DLD1 (cell line): Measurements from ENCODE around the gene C3.
"Not testable (repeated sequence)": the region's sequence is repeated elsewhere in the genome, so short reads cannot be mapped to it uniquely, and the experiment has no call there.

Experiments
- in situ Hi-C: cut with HindIII; loops from 2 replicates; pipeline ENCODE4 v1.10.0; 2017; ENCODE audit warnings: low sequenced_read_pairs

Gene C3

DNA sequence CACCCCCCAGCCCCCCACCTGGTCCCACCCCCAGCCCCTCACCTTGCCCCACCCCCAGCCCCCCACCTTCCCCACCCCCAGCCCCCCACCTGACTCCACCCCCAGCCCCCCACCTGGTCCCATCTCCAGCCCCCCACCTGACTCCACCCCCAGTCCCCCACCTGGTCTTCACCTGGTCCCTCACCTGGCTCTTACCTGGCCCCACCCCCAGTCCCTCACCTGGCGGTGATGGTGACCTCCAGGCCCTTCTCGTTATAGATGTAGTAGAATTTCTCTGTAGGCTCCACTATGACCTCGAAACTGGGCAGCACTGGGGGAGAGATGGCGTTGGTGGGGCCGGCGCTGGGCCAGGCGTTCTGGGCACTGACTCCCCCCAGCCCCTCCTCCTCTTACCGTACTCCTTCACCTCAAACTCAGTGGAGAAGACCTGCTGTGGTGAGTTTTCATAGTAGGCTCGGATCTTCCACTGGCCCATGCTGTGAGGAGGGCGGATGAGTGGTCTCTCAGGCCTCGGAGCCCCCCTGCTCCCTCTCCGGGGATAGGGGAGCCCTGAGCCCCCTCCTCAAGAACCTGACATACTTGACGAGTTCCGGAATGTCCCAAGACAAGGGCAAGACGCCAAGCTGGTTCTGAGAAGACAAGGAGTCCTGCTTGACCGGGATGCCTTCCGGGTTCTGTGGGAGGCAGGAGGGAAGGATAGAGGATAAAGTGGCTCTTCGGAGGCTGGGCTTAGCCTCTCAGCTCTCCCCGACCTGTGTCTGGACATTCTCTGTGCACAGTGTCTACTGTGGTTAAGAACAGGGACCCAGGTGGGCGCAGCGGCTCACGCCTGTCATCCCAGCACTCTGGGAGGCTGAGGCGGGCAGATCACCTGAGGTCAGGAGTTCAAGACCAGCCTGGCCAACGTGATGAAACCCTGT is 6.4 kb downstream of the C3 start:
- in situ Hi-C loops, result no loop called here

DNA sequence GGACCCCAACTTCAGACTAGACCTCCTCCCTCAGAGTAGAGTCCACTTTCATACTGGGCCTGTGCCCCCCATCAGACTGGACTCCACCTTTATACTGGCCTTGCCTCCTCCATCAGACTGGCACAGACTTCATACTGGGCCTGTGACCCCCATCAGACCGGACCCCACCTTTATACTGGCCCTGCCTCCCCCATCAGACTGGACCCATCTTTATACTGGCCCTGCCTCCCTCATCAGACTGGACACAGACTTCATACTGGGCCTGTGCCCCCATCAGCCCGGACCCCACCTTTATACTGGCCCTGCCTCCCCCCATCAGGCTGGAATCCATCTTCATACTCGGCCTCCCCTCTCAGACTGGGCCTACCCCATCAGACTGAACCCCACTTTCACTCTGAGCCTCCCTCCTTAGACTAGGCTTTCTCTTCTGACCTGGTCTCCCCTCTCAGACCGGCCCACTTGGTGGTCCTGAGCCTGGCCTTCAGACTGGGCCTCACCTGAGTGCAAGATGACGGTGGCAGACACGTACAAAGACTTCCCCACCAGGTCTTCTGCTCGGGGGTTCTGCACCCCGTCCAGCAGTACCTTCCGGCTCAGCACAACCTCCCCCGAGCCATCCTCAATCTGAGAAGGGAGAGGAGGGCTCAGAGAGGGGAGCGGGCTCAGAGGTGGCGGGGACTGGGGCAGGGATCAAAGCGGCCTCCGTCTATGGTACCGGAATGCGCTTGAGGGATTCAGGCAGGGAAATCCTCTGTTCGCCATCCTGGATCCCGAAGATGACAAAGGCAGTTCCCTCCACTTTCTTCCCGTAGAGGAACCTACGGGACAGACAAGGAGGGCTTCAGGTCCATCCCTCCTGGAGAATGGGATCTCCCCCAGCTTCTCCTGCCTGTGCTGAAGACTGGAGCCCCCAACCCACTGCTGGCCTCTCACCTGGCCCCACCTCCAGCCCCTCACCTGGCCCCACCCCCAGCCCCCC is 7.5 kb downstream of the C3 start:
- in situ Hi-C loops, result no loop called here

DNA sequence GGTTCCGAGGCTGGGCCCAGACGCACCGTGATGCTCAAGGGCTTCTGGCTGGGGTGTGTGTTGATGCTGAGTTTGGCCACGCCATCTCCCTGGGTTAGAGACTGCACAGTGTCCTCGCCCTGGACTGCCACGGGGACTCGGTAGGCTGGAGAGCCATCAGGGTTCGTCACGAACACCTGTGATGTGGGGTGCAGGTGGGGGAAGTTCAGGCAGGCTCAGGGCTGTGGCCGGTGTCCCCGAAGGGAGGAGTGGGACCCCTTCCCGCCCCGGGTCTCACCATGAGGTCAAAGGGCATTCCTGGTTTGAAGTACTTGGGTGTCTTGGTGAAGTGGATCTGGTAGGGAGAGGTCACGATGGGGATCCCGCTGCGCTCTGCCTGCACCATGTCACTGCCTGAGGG is 8.2 kb downstream of the C3 start:
- in situ Hi-C loops, result no loop called here

DNA sequence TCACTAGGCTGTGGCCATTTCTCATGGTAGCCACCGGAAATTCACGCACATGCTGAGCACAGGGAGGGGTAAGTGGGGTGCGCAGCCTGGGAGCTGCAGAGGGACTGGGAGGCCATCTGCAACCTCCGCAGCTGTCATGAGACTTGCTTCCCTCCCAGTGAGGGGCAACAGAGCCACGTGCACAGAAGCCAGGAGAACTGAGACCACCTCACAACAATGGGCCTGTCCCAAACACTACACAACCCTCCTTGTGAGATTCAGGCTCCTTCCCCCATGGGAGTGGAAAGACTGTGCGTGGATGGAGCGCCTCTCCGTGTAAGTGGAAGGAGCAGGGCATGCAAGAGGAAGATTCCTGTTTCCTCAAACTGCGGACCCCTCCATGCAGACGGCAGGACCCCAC is 8.8 kb downstream of the C3 start:
- in situ Hi-C loops, result no loop called here

DNA sequence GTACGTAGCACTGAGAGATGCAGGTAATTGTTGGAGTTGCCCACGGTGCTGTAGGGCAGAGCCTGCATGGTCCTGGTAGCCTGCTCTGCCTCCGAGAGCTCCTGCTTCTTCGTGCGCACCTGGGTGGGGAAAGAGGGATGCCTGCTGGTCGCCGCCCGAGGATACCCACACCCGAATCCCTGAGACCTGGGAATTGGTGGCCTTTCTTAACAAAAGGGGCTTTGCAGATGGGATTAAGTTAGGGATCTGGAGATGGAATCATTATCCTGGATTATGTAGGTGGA is 9.4 kb downstream of the C3 start:
- in situ Hi-C loops, result no loop called here

DNA sequence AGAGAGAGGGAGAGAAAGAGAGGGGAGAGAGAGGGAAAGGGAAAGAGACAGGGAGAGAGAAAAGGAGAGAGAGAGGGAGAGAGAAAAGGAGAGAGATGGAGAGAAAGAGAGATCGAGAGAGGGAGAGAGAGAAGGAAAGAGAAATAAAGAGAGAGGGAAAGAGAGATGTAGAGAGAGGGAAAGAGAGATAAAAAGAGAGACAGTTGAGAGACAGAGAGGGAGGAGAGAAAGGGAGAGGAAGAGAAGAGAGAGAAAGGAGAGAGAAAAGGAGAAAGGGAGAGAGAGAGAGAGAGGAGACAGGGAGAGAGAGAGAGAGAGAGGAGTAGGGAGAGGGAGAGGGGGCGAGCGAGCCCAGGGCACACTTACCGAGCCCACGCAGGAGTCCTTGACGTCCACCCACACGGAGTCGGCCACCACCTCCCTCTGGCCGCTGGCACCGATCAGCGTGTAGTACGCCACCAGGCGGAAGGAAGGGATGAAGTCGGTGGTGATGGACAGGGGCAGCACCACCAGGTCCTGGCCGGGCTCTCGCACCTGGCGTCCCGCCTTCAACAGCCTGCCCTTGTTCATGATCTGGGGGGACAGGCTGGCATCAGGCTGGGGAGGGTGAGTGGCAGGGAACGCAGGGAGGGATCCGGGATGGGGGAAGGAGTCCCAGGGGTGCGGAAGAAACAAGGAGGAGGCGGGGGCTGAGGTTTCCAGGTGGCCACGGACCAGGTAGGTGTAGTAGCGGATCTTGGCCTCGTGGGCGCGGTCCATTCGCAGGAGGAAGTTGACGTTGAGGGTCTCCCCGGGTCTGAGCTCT is 10.0 kb downstream of the C3 start:
- in situ Hi-C loops, result no loop called here

DNA sequence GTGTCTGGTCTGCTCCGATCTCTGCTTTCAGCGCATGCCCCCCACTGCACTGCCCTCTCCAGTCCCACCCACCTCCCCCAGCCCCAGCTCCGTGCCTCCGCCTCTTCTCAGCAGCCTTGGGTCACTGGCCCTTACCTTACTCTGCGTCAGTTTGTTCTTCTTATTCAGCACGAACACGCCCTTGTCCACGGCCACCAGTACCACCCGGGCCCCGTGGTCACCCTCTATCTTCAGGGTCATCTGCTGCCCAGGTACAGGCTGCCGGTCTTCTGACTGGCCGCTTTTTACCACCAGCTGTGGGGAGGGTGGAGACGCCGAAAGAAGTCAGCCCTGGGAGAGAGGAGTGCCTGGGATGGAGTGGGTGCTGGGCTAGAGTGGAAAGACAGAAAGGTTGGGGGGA is 10.9 kb downstream of the C3 start:
- in situ Hi-C loops, result no loop called here

DNA sequence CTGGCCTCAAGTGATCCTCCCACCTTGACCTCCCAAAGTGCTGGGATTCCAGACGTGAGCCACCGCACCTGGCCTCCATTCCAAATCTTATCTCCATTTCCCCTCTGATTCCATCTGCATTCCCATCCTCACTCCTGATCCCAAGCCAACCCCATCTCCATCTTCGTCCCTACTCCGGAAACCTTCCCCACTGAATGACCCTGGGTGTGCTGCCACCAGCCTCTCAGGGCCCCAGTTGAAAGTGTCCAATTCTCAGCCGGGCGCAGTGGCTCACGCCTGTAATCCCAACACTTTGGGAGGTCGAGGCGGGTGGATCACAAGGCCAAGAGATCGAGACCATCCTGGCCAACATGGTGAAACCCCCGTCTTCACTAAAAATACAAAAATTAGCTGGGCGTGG is 11.5 kb downstream of the C3 start:
- in situ Hi-C loops, result not testable (repeated sequence)

DNA sequence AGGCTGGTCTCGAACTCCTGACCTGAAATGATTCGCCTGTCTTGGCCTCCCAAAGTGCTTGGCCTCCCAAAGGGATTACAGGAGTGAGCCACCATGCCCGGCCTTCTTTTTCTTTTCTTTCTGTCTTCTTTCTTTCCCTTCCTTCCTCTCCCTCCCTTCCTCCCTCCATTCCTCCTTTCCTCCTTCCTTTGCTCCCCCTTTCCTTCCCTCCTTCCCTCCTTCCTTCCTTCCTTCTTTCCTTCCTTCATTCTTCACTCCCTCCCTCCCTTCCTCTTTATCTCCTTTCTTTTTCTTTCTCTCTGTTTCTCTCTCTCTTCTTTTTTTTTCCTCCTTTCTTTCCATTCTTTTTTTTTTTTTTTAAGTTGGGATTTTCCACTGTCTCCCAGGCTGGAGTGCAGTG is 12.1 kb downstream of the C3 start:
- in situ Hi-C loops, result no loop called here

DNA sequence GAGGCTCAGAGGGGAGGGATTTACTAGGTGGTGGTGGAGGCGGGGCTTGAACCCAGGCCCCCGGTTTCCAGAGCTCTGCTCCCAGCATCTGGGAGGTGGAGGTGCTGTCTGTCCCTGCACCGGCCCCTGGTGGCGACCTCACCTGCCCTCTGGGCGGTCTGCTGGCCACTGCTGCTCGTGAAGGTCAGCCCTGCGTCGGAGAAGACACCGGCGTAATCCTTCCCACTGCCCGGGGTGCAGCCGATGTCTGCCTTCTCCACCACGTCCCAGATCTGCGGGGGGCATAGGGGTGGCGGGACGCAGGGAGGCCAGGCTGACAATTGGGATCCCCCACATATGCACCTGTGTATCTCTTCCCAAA is 12.8 kb downstream of the C3 start:
- in situ Hi-C loops, result no loop called here

DNA sequence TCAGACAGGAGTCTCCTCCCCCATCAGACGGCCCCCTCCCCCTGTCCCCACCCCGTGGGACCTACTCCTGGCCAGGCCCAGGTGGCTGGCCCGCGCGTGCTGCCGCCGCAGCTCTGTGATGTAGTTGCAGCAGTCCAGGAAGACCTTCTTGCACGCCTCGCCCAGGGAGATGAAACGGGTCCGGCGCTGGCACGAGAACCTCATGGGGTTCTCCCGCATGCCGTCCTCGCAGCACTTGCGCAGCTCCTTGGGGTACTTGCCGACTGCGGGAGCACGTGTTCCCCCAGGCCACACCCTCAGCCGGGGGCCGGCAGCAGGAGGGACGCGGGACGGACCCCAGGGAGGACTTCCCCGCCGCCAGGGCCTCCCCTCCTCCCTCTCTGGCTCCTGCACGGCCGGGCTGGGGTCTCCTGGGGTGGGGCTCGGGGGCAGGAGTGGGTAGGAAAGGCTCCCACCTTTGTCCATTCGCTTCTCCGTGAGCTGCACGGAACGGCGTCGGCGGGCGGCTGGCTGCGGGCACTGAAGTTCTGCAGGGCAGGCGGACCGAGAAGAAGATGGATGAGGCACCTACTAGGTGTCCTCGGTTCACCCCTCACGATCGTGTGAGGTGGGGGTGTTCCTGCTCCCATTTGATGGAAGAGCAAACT is 13.3 kb downstream of the C3 start:
- in situ Hi-C loops, result no loop called here

DNA sequence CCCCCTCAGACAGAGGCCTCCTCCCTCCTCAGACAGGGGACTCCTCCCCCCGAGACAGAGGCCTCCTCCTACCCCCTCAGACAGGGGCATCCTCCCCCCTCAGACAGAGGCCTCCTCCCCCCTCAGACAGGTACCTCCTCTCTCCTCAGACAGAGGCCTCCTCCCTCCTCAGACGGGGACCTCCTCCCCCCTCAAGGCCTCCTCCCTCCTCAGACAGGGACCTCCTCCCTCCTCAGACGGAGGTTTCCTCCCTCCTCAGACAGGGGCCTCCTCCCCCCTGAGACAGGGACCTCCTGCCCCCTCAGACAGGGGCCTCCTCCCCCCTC is 13.9 kb downstream of the C3 start:
- in situ Hi-C loops, result no loop called here

DNA sequence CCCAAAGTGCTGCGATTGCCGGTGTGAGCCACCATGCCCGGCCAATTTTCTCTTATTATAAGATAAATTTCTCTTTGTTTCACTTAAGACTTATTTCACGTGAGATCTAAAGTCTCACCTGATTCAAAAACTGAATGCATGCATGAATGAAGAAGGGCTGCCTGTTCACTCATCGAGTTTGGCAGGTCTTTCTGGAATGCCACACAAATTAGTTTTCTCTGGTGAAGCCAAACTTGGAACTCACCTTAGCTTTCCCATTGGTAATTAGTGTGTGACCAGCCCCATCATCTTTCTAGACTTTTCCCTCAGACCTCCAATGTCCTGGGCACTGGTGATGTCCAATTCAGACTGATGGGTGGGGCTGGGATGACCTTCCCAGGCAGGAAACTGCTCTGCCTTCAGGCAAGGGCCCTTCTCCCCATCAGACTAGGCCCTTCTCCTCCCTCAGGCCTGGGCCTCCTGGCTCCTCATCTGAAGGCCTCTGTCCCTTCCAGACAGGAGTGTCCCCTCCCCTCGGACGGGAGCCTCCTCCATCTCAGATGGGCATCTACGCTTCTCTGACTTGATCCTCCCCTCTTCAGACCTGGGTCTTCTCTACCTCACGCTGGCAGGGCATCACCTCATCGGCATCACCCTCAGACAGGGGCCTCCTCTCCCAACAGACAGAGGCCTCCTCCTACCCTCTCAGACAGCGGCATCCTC is 14.4 kb downstream of the C3 start:
- in situ Hi-C loops, result no loop called here

DNA sequence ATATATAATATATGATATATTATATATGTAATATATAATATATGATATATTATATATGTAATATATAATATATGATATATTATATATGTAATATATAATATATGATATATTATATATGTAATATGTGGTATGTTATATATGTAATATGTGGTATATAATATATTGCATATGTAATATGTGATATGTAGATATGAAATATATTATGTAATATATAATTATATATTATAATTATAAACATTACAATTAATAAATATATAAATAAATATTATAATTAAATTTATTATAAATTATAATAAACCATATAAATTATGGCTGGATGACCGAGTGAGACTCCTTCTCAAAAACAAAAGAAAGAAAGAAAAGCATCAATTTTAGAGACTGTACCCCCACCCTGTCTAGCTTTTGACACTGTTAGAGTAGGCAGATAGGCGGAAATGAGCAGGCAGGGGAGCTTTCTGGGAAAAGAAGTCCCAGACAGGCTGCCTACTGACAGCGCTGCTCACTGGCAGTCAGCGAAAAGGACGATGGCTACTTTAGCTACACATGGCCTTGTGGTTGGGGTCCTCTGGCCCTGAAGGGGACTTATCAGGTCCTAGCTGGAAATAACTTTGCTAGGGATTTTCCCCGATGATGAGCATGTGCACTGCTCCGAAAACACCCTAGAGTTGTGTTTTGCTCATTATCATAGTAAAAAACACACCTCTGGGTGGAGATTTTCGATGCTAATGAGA is 19.7 kb downstream of the C3 start:
- in situ Hi-C loops, result no loop called here

DNA sequence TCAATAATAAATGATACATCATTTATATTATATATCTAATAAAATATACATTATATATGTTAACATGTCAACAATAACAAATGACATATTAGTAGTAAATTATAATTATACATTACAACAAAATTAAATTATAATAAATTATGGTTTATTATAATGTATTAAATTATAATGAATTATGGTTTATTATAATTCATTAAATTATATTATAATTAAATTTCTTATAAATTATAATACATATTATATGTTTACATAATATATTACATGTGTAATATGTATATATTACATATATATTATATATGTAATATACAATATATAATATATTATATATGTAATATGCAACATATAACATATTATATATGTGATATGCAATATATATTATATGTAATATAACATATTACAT is 20.5 kb downstream of the C3 start:
- in situ Hi-C loops, result no loop called here

DNA sequence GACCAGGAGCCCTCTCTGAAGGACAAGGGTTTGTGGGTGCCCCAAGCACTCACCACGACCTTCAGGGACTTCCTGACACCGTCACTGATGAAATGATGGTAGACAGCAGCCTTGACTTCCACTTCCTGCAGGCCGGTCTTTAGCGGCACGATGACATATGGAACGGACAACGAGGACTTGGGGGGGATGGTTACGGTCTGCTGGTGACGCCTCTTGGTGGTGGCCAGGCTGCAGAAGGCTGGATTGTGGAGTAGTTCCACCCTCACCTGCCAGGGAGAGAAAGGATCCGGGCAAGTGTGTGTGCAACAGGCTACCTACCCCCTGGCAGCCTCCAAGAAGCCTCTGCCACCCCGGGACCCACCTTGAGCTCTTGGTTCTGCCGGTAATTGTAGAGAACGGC is 23.2 kb downstream of the C3 start:
- in situ Hi-C loops, result no loop called here

DNA sequence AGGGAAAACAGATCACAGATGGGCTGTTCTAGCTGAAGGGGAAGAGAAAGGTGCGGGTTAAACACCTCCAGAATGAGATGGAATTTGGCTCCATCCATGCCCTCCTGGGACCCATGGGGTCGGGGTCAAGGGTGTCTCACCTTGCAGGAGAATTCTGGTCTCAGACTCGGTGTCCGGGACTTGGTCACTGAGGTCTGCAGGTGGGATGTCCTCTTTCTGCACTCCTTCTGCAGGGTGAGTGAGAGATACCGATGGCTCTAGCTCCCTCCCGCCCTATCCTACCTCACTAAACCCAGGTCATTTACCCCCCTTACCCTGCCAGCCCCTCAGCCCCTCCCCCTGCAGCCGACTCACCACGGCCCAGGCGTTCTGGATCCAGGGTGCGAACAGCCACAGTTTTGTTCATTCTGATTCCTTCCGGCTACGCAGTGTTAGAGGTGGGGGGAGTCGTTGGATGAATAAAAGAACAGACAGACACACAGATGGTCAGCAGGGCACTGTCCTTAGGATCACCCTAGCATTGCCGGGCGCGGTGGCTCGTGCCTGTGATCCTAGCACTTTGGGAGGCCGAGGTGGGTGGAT is 24.1 kb downstream of the C3 start:
- in situ Hi-C loops, result no loop called here

DNA sequence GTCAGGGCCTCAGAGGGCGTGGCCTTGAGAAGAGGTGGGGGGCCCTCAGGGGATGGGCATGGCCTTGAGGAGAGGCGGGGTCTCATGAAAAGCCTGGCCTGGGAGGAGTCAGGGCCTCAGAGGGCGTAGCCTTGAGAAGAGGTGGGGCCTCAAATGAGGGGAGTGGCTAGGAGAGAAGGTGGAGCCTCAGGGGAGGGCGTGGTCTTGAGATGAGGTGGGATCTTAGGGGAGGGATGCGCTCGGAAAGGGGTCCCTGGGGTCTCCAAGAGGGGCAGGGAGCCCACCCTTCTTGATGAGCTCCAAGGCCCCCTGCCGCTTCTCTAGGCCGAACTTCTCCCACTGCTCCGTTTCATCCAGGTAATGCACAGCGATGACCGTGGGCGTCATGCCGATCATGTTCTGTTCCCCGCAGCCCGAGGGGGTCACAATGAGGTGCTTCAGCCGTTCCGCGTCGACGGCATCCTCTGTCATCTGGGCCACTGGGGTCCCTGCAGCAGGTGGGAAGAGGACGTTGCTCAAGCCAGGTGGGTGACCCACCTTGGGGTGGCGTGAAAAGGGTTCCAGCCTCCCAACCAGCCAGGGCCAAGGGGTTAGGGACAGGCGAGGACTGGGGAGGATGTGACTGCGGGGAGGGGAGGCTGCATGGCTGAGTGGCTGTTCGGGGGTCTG is 26.2 kb downstream of the C3 start:
- in situ Hi-C loops, result no loop called here

DNA sequence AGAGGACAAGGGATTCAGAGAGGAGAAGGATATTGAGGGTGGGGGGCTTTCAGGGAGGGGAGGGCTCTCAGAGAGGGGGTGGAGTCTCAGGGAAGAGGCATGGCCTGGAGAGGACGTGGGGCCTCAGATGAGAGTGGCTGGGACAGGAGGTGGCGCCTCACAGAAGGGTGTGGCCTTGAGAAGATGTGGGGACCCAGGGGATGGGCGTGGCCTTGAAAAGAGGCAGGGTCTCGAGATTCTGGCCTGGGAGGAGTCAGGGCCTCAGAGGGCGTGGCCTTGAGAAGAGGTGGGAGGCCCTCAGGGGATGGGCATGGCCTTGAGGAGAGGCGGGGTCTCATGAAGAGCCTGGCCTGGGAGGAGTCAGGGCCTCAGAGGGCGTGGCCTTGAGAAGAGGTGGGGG is 26.8 kb downstream of the C3 start:
- in situ Hi-C loops, result no loop called here
